HepG2 (cell line): ENCODE measurements around the gene MUC6.

Experiments
- ATF7-NPFF ChIP-seq: sonication (generic); formaldehyde crosslinking; IDR thresholded peaks from 2 replicates; pipeline ENCODE4 v1.8.1; 2023; ENCODE audit warnings: mild to moderate bottlenecking, low read depth, missing genetic modification reagents, moderate library complexity
- BRD4 ChIP-seq: sonication (generic); formaldehyde crosslinking; IDR thresholded peaks from 2 replicates; pipeline ENCODE4 v1.4.0; 2020; ENCODE audit warnings: missing genetic modification reagents
- CREB1 ChIP-seq, 2 experiments: fragments of 450-650 bp in 1 of 2; IDR thresholded peaks; 2 replicates each; pipeline ENCODE4 v1.6.1; 2016 to 2017; ENCODE audit warnings: control low read depth in 1 of 2, mild to moderate bottlenecking in 1 of 2, missing compliant biosample characterization in 1 of 2, missing genetic modification characterization in 1 of 2
- CTCF ChIP-seq: sonication (generic); formaldehyde crosslinking; IDR thresholded peaks from 2 replicates; pipeline ENCODE4 v1.5.0; 2020; ENCODE audit warnings: mild to moderate bottlenecking, missing genetic modification reagents, moderate library complexity
- EHMT2 ChIP-seq: fragments of 200-600 bp; sonication (generic); IDR thresholded peaks from 2 replicates; pipeline ENCODE4 v1.7.0; 2017; ENCODE audit warnings: antibody characterized with exemption, low read depth, low read length, borderline replicate concordance
- EZH2 ChIP-seq: conservative IDR thresholded peaks from 2 replicates; pipeline ENCODE4 v1.6.1; 2012; ENCODE audit warnings: mild to moderate bottlenecking, low read depth, low read length, moderate library complexity
- MAX ChIP-seq: IDR thresholded peaks from 2 replicates; pipeline ENCODE4 v1.6.1; 2012; ENCODE audit warnings: inconsistent platforms
- MXI1 ChIP-seq: IDR thresholded peaks from 3 replicates; pipeline ENCODE4 v1.6.1; 2012; ENCODE audit warnings: low read depth, low read length, inconsistent platforms, borderline replicate concordance
- POGZ ChIP-seq: sonication (generic); formaldehyde crosslinking; IDR thresholded peaks from 2 replicates; pipeline ENCODE4 v1.4.0; 2020; ENCODE audit warnings: mild to moderate bottlenecking, missing genetic modification reagents
- POLR2A ChIP-seq, 2 experiments: IDR thresholded peaks; 2 replicates each; pipeline ENCODE4 v1.6.1; 2011; ENCODE audit warnings: low read depth in 2 of 2, low read length in 2 of 2, mild to moderate bottlenecking in 1 of 2, moderate library complexity in 1 of 2; ENCODE audit not compliant: insufficient read depth in 1 of 2
- SIN3B ChIP-seq: fragments of 150-350 bp; IDR thresholded peaks from 2 replicates; pipeline ENCODE4 v1.6.1; 2014; ENCODE audit warnings: low read length
- YY1 ChIP-seq: IDR thresholded peaks from 2 replicates; pipeline ENCODE4 v1.6.1; 2011; ENCODE audit warnings: low read length, low read depth, moderate library complexity, mild to moderate bottlenecking; ENCODE audit not compliant: insufficient read depth, insufficient replicate concordance
- ZFP41 ChIP-seq: sonication (generic); formaldehyde crosslinking; IDR thresholded peaks from 2 replicates; pipeline ENCODE4 v1.4.0; 2020; ENCODE audit warnings: mild to moderate bottlenecking, missing genetic modification reagents, borderline replicate concordance
- ZNF24 ChIP-seq: fragments of 450-650 bp; IDR thresholded peaks from 2 replicates; pipeline ENCODE4 v1.6.1; 2017; ENCODE audit warnings: antibody characterized with exemption, mild to moderate bottlenecking

GRCh38 chr11:976431-977160, 59.9 kb downstream of the MUC6 start:
- TF ChIP-seq SIN3B: no peak
- no peak for TF ChIP-seq POLR2A (IDR thresholded peaks at IDR 0.05; ENCODE audit: insufficient read depth in 1 of 2, low read depth in 2 of 2, low read length in 2 of 2)
- TF ChIP-seq ATF7-NPFF (CRISPR knock-in tag): no peak
- no peak for TF ChIP-seq ZNF24
- no peak for TF ChIP-seq EHMT2
- TF ChIP-seq CTCF (CRISPR knock-in tag): no peak
- TF ChIP-seq EZH2: no peak
- TF ChIP-seq BRD4: no peak
- TF ChIP-seq MAX: no peak
- no peak for TF ChIP-seq ZFP41
- TF ChIP-seq POGZ: no peak
- no peak for TF ChIP-seq MXI1
- TF ChIP-seq CREB1 (IDR thresholded peaks at IDR 0.05): no peak
- no peak for TF ChIP-seq CREB1 (CRISPR knock-in tag; IDR thresholded peaks at IDR 0.05)
- no peak for TF ChIP-seq YY1
